Measurements from ENCODE around the gene DOCK3. TPM values are rescaled to one million over a fixed set of nuclear protein-coding genes. Genes with fewer than 3 reads are reported as not detected.

Gene DOCK3
- total RNA-seq, 4 donors from 2014 or later = 0.33 to 5.3 (median 0.50) TPM

DNA sequence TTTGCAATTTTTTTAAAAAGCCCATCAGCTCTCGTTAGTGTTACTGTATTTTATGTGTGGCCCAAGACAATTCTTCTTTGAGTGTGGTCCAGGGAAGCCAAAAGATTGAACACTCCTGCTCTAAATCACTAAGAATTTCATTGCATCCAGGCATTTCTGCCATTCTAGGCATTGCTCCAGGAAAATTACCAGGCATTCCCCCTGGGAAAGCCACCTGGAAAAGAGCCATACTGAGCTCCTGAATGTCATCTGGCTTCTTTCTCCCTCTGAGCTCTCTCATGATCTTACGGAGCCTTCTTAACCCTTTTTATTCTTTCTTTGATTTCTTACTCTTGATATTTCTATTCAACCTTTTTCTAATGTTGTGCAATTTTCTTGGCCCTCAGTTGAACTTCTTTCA, 202.2 kb downstream of the DOCK3 start:
- TF ChIP-seq, protein P1, sequence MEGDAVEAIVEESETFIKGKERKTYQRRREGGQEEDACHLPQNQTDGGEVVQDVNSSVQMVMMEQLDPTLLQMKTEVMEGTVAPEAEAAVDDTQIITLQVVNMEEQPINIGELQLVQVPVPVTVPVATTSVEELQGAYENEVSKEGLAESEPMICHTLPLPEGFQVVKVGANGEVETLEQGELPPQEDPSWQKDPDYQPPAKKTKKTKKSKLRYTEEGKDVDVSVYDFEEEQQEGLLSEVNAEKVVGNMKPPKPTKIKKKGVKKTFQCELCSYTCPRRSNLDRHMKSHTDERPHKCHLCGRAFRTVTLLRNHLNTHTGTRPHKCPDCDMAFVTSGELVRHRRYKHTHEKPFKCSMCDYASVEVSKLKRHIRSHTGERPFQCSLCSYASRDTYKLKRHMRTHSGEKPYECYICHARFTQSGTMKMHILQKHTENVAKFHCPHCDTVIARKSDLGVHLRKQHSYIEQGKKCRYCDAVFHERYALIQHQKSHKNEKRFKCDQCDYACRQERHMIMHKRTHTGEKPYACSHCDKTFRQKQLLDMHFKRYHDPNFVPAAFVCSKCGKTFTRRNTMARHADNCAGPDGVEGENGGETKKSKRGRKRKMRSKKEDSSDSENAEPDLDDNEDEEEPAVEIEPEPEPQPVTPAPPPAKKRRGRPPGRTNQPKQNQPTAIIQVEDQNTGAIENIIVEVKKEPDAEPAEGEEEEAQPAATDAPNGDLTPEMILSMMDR (IDR thresholded peaks at IDR 0.05; ENCODE audit: low read depth) = no peak

DNA sequence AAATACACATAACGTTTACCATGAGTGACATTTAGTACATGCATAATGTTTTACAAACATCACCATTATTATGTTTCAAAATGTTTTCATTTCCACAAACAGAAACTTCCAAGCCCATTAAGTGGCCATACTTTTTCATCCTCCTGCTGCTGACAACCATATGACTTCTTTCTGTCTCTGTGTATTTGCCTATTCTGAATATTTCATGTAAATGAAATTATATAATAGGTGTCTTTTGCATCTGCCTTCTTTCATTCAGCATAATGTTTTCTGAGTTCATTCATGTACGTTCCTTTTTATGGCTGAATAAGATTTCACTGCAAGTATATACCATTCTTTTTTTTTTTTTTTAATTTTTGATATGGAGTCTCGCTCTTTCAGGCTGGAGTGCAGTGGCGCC, 209.0 kb downstream of the DOCK3 start:
- TF ChIP-seq, protein P1 (IDR thresholded peaks at IDR 0.05; ENCODE audit: low read depth) = no peak

DNA sequence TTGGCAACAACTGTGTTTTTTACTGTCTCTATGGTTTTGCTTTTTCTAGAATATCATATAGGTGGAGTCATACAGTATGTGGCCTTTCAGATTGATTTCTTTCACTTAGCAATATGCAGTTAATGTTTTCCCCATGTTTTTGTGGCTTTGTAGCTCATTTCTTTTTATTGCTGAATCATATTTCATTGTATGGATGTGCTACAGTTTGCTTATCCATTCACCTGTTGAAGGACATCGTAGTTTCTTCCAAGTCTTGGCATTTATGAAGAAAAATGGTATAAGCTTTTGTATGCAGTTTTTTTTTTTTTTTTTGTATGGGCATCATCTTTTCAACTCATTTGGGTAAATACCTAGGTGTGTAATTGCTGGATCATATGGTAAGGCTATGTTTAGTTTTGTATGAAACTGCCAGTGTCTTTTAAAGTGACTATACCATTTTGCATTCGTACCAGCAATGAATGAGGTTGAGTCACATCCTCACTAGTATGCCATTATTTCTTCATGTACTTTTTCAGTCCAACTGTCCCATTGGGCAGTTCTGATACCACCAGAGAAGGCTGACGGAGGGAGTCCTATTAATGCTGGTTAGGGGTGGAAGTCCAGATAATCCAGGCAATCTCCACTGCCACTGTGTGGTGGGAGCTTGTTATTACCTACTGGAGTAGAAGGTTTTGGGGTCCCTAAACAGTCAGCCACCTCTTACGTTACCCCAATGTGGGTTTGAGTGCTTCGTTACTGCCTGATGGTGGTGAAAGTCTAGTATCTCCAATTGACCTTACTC, 210.5 kb downstream of the DOCK3 start:
- TF ChIP-seq, protein P1 (IDR thresholded peaks at IDR 0.05; ENCODE audit: low read depth) = no peak

DNA sequence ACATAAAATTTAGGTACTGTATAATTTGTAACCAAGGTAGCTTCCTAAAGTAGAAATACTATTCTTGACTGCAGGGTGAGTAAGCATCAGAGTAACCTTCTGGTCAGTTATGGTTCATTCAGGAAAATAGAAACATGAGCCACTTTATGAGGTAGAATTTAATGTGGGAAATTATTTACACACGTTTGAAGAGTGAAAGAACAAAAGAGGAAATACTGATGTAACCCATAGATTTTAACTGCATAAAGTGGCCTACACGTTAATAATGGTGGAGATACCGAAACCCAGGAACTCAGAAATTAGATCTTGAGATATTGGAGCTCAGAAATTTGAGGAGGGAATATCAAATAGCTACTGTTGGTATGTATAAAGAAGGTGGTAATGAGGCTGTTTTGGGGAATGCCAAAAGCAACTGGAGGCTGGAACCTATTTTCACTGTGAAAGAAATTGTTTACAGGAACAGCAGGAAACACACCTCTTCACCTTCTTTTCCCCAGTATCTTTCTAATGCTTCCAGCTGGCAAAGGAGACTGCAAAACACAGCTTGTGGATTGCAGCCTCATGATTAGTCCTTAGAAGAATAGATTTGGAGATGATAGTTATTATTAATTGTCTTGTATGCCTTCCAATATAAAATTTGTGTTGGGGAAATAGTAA, 216.1 kb downstream of the DOCK3 start:
- TF ChIP-seq, protein P1 (IDR thresholded peaks at IDR 0.05; ENCODE audit: low read depth) = no peak

DNA sequence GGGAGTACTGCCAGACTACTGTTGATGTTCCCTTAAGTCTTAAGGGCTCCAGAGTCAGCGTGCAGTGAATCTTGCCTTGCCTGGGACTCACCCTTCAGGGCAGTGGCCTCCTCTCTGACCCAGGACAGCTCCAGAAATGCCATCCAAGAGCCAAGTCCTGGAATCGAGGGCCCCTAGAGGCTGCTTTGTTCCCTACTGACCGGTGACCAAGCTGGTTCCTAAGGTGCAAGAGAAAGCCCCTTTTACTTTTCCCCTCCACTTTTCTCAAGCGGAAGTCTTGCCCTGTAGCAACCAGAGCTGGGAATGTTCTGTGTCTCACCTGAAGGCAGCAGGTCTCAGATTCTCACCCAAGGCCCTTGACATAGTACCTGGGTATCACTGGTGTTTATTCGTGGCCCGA, 238.0 kb downstream of the DOCK3 start:
- TF ChIP-seq, protein P1 (IDR thresholded peaks at IDR 0.05; ENCODE audit: low read depth) = no peak

DNA sequence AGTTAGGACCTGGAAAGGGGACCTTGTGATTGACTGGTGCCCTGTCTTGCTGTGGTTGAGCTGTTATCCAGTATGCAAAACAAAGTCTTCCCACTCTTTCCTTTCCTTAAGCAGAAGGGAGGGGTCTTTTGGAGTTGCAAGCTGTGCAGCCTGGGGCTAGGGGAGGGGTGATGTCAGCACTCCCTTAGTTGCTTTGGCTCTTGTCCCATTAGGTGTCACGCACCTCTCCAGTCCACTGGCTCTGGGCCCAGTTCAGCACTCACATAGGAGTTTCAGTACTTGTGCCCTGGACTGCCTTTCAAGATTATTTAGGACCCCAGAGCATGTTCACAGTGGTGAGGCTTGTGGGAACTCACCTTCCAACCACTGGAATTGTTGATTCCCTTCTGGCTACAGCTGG, 238.5 kb downstream of the DOCK3 start:
- TF ChIP-seq, protein P1 (IDR thresholded peaks at IDR 0.05; ENCODE audit: low read depth) = no peak

DNA sequence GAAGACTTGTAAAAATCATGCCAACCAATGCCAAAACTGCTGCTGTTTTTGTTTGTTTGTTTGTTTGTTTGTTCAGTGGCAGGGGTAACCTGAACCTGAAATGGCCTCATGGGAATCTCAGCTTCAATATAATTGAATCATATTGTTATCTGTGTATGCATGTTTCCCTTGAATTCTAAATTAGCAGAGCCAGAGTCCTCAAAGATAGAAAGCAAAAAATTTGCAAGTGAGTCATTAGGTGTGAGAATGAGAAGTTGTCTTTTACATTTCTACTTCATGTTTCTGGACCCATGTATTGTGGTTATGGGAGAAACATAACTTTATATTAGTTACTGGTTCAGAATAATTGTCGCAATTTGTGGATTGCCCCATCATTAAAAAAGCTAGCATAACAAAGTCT, 249.2 kb downstream of the DOCK3 start:
- TF ChIP-seq, protein P1 (IDR thresholded peaks at IDR 0.05; ENCODE audit: low read depth) = no peak

Data from subcutaneous adipose tissue (tissue), 4 donors.